Neural cell (in vitro differentiated cells): Measurements from ENCODE around the gene PMEL. TPM values are rescaled to one million over a fixed set of nuclear protein-coding genes. Genes with fewer than 3 reads are reported as not detected.

Experiments used
- H2AFZ ChIP-seq: fragments of 200-600, 300-800 bp; sonication (generic), shearing (Covaris generic); 2 replicates; pipeline ENCODE4 v1.6.0; 2014; ENCODE audit warnings: low read depth, mild to moderate bottlenecking, antibody characterized with exemption, low read length, moderate library complexity
- H3F3A ChIP-seq: fragments of 200-600 bp; shearing (Covaris generic); 2 replicates; pipeline ENCODE4 v1.6.1; 2016; ENCODE audit warnings: mild to moderate bottlenecking, moderate library complexity, mixed read lengths, antibody characterized with exemption, low read length; ENCODE audit not compliant: insufficient read depth, poor library complexity, severe bottlenecking
- H3K27ac ChIP-seq: fragments of 200-600, 300-800 bp; sonication (generic), shearing (Covaris generic); 2 replicates; pipeline ENCODE4 v1.5.1; 2014; ENCODE audit warnings: mild to moderate bottlenecking, low read length, moderate library complexity
- H3K27me3 ChIP-seq: fragments of 300-800, 200-600 bp; sonication (generic), shearing (Covaris generic); 2 replicates; pipeline ENCODE4 v1.6.0; 2014; ENCODE audit warnings: mild to moderate bottlenecking, low read depth, low read length, moderate library complexity; ENCODE audit not compliant: insufficient read depth
- H3K36me3 ChIP-seq: fragments of 300-800, 200-600 bp; sonication (generic), shearing (Covaris generic); 2 replicates; pipeline ENCODE4 v1.5.1; 2014; ENCODE audit warnings: mild to moderate bottlenecking, antibody characterized with exemption, low read length, moderate library complexity; ENCODE audit not compliant: insufficient read depth
- H3K4me2 ChIP-seq: fragments of 300-800, 200-600 bp; sonication (generic), shearing (Covaris generic); 2 replicates; pipeline ENCODE4 v1.6.0; 2014; ENCODE audit warnings: mild to moderate bottlenecking, low read length
- H3K4me3 ChIP-seq: fragments of 300-800, 200-600 bp; sonication (generic), shearing (Covaris generic); 2 replicates; pipeline ENCODE4 v1.5.1; 2014; ENCODE audit warnings: mild to moderate bottlenecking, low read length, moderate library complexity
- H3K79me2 ChIP-seq: fragments of 200-600 bp; shearing (Covaris generic); replicated peaks from 2 replicates; pipeline ENCODE4 v1.6.0; 2014; ENCODE audit warnings: mild to moderate bottlenecking, low read length, moderate library complexity; ENCODE audit not compliant: insufficient read depth
- H3K9ac ChIP-seq: fragments of 300-800, 200-600 bp; sonication (generic), shearing (Covaris generic); 2 replicates; pipeline ENCODE4 v1.6.1; 2016; ENCODE audit warnings: mild to moderate bottlenecking, low read length, mixed read lengths
- H3K9me2 ChIP-seq: fragments of 200-600 bp; shearing (Covaris generic); 2 replicates; pipeline ENCODE4 v1.6.1; 2016; ENCODE audit warnings: mild to moderate bottlenecking, low read length, mixed read lengths; ENCODE audit not compliant: insufficient read depth
- H3K9me3 ChIP-seq: fragments of 200-600, 300-800 bp; sonication (generic), shearing (Covaris generic); 2 replicates; pipeline ENCODE4 v1.6.1; 2016; ENCODE audit warnings: mild to moderate bottlenecking, mixed run types, low read length, moderate library complexity, mixed read lengths
- H4K20me1 ChIP-seq: fragments of 200-600 bp; shearing (Covaris generic); 2 replicates; pipeline ENCODE4 v1.6.1; 2016; ENCODE audit warnings: mild to moderate bottlenecking, mixed run types; ENCODE audit not compliant: insufficient read depth
- CTCF ChIP-seq: fragments of 450-650 bp; IDR thresholded peaks from 2 replicates; pipeline ENCODE4 v1.5.1; 2014; ENCODE audit warnings: antibody characterized with exemption, mild to moderate bottlenecking, moderate library complexity; ENCODE audit not compliant: poor library complexity, severe bottlenecking
- EP300 ChIP-seq: fragments of 450-650 bp; conservative IDR thresholded peaks from 2 replicates; pipeline ENCODE4 v1.6.1; 2014; ENCODE audit warnings: antibody characterized with exemption, mild to moderate bottlenecking, moderate library complexity; ENCODE audit not compliant: poor library complexity, severe bottlenecking
- EZH2 ChIP-seq: fragments of 200-600, 300-800 bp; shearing (Covaris generic), sonication (generic); IDR thresholded peaks from 2 replicates; pipeline ENCODE4 v1.6.1; 2014; ENCODE audit warnings: antibody characterized with exemption, low read length, borderline replicate concordance, mild to moderate bottlenecking; ENCODE audit not compliant: insufficient read depth, poor library complexity, severe bottlenecking
- MXI1 ChIP-seq: fragments of 450-650 bp; conservative IDR thresholded peaks from 2 replicates; pipeline ENCODE4 v1.6.1; 2014; ENCODE audit warnings: antibody characterized with exemption, mild to moderate bottlenecking; ENCODE audit not compliant: poor library complexity, severe bottlenecking
- POLR2AphosphoS5 ChIP-seq: IDR thresholded peaks from 2 replicates; pipeline ENCODE4 v1.6.1; 2012
- RAD21 ChIP-seq: fragments of 450-650 bp; conservative IDR thresholded peaks from 2 replicates; pipeline ENCODE4 v1.6.1; 2014; ENCODE audit warnings: antibody characterized with exemption, mild to moderate bottlenecking, moderate library complexity
- REST ChIP-seq: IDR thresholded peaks from 2 replicates; pipeline ENCODE4 v1.6.1; 2012; ENCODE audit warnings: borderline replicate concordance
- SMC3 ChIP-seq: fragments of 450-650 bp; conservative IDR thresholded peaks from 2 replicates; pipeline ENCODE4 v1.6.1; 2014; ENCODE audit warnings: antibody characterized with exemption, mild to moderate bottlenecking, moderate library complexity; ENCODE audit not compliant: poor library complexity
- TAF1 ChIP-seq: IDR thresholded peaks from 2 replicates; pipeline ENCODE4 v1.6.1; 2012; ENCODE audit warnings: low read depth
- polyA plus RNA-seq: library from polyadenylated mRNA; depleted of rRNA; stranded (reverse); fragments of >200 nt; gene quantifications from 2 replicates; pipeline ENCODE4 v1.2.3, GENCODE V29; 2014

Gene PMEL
- polyA plus RNA-seq, 1 donor from 2014 or later = not detected

- Histone ChIP-seq H3K36me3 (no peaks in the 10 kb centered on the region), H3K9ac (no peak overlapping the region), H4K20me1 (no peaks in the 10 kb centered on the region), H3K27ac (no peak overlapping the region), H3K9me2 (no peaks in the 10 kb centered on the region), H3K27me3 (no peaks in the 10 kb centered on the region), H3K4me3 (no peak overlapping the region), H3K79me2 (no peaks in the 10 kb centered on the region), H3F3A (no peaks in the 10 kb centered on the region), H3K9me3 (no peaks in the 10 kb centered on the region), H3K4me2 (no peak overlapping the region), H2AFZ (no peak overlapping the region)
- TF ChIP-seq EZH2 (no peak), EP300 (no peak), POLR2AphosphoS5 (no peak), REST (no peak), SMC3 (no peak), TAF1 (no peak), MXI1 (no peak), RAD21 (no peak), CTCF (no peak)
These were observed 50.4 kb downstream of the PMEL start for GRCh38 chr12:55915482-55915859.

GRCh38 chr12:55912908-55913307, 52.9 kb downstream of the PMEL start:
- H3K27ac ChIP-seq = no peak overlapping the region
- no peaks in the 10 kb centered on the region for H3K9me2 ChIP-seq
- TF ChIP-seq CTCF = no peak
- no peak for TF ChIP-seq EZH2
- no peak for TF ChIP-seq SMC3
- TF ChIP-seq EP300 = no peak
- no peaks in the 10 kb centered on the region for H3K27me3 ChIP-seq
- H3K9ac ChIP-seq = no peak overlapping the region
- H3K4me3 ChIP-seq = no peak overlapping the region
- no peaks in the 10 kb centered on the region for H3K9me3 ChIP-seq
- H3K79me2 ChIP-seq = no peaks in the 10 kb centered on the region
- H3K36me3 ChIP-seq = no peaks in the 10 kb centered on the region
- no peaks in the 10 kb centered on the region for H3F3A ChIP-seq
- no peak overlapping the region for H2AFZ ChIP-seq
- no peak overlapping the region for H3K4me2 ChIP-seq
- H4K20me1 ChIP-seq = no peaks in the 10 kb centered on the region
